ENCODE data around the gene TARS3.
"Not testable (repeated sequence)": the region's sequence is repeated elsewhere in the genome, so short reads cannot be mapped to it uniquely, and the experiment has no call there.

Gene TARS3

GRCh38 chr15:101635944-101636727 lies 88.1 kb downstream of the TARS3 start:
- no peak for TF ChIP-seq CTCF (IDR thresholded peaks at IDR 0.05; ENCODE audit: poor library complexity, severe bottlenecking)
- Histone ChIP-seq H3K27me3 (ENCODE audit: insufficient read depth, poor library complexity, severe bottlenecking) (no peaks in the 10 kb centered on the region), H3K36me3 (ENCODE audit: low read depth) (peaks cover 13% of the 10 kb centered on the region), H3K9me3 (ENCODE audit: severe bottlenecking) (no peaks in the 10 kb centered on the region), H3K4me3 (ENCODE audit: severe bottlenecking) (no peak overlapping the region), H3K4me1 (ENCODE audit: insufficient read depth, poor library complexity, severe bottlenecking) (peaks cover 12% of the 10 kb centered on the region), H3K27ac (ENCODE audit: poor library complexity, severe bottlenecking) (no peak overlapping the region)
- DNase-seq (ENCODE audit: low spot score) (no peak), ATAC-seq (ENCODE audit: low read depth) (no peak)

- TF ChIP-seq CTCF (IDR thresholded peaks at IDR 0.05; ENCODE audit: poor library complexity, severe bottlenecking): no peak
Observed at GRCh38 chr15:101633356-101633755, 90.9 kb downstream of the TARS3 start.

GRCh38 chr15:101626729-101627128 lies 97.5 kb downstream of the TARS3 start:
- H3K4me1 ChIP-seq (ENCODE audit: insufficient read depth, poor library complexity, severe bottlenecking); H3K36me3 ChIP-seq (ENCODE audit: low read depth); H3K27me3 ChIP-seq (ENCODE audit: insufficient read depth, poor library complexity, severe bottlenecking); H3K9me3 ChIP-seq (ENCODE audit: severe bottlenecking); DNase-seq (ENCODE audit: low spot score); ATAC-seq (ENCODE audit: low read depth); H3K27ac ChIP-seq (ENCODE audit: poor library complexity, severe bottlenecking); H3K4me3 ChIP-seq (ENCODE audit: severe bottlenecking): not testable (repeated sequence)

More at GRCh38 chr15:101633356-101633755, 90.9 kb downstream of the TARS3 start:
- ATAC-seq (ENCODE audit: low read depth) (no peak), DNase-seq (ENCODE audit: low spot score) (no peak)
- Histone ChIP-seq H3K9me3 (ENCODE audit: severe bottlenecking) (no peaks in the 10 kb centered on the region), H3K27ac (ENCODE audit: poor library complexity, severe bottlenecking) (no peak overlapping the region), H3K4me1 (ENCODE audit: insufficient read depth, poor library complexity, severe bottlenecking) (peaks cover 12% of the 10 kb centered on the region), H3K27me3 (ENCODE audit: insufficient read depth, poor library complexity, severe bottlenecking) (no peaks in the 10 kb centered on the region), H3K4me3 (ENCODE audit: severe bottlenecking) (no peak overlapping the region), H3K36me3 (ENCODE audit: low read depth) (no peaks in the 10 kb centered on the region)

GRCh38 chr15:101625980-101626379 lies 98.3 kb downstream of the TARS3 start:
- Histone ChIP-seq H3K27me3 (ENCODE audit: insufficient read depth, poor library complexity, severe bottlenecking) (no peaks in the 10 kb centered on the region), H3K4me3 (ENCODE audit: severe bottlenecking) (no peak overlapping the region), H3K4me1 (ENCODE audit: insufficient read depth, poor library complexity, severe bottlenecking) (no peaks in the 10 kb centered on the region), H3K27ac (ENCODE audit: poor library complexity, severe bottlenecking) (no peak overlapping the region), H3K9me3 (ENCODE audit: severe bottlenecking) (no peaks in the 10 kb centered on the region), H3K36me3 (ENCODE audit: low read depth) (no peaks in the 10 kb centered on the region)
- no peak for TF ChIP-seq CTCF (IDR thresholded peaks at IDR 0.05; ENCODE audit: poor library complexity, severe bottlenecking)
- ATAC-seq (ENCODE audit: low read depth) (no peak), DNase-seq (ENCODE audit: low spot score) (no peak)

- H3K9me3 ChIP-seq (ENCODE audit: severe bottlenecking): no peaks in the 10 kb centered on the region
- no peak for TF ChIP-seq CTCF (IDR thresholded peaks at IDR 0.05; ENCODE audit: poor library complexity, severe bottlenecking)
- no peak overlapping the region for H3K4me3 ChIP-seq (ENCODE audit: severe bottlenecking)
- no peaks in the 10 kb centered on the region for H3K27me3 ChIP-seq (ENCODE audit: insufficient read depth, poor library complexity, severe bottlenecking)
- H3K36me3 ChIP-seq (ENCODE audit: low read depth): no peaks in the 10 kb centered on the region
- H3K27ac ChIP-seq (ENCODE audit: poor library complexity, severe bottlenecking): no peak overlapping the region
- no peak for DNase-seq (ENCODE audit: low spot score)
- no peak for ATAC-seq (ENCODE audit: low read depth)
- H3K4me1 ChIP-seq (ENCODE audit: insufficient read depth, poor library complexity, severe bottlenecking): no peaks in the 10 kb centered on the region
Observed at GRCh38 chr15:101625184-101625583, 99.1 kb downstream of the TARS3 start.

Data from RWPE2 (cell line).